Measurements from ENCODE around the gene UGT1A1.

GRCh38 chr2:233713262-233713615, 46.8 kb upstream of the UGT1A1 start:
- TF ChIP-seq SP1 (IDR thresholded peaks at IDR 0.05; ENCODE audit: low read depth) (no peak), POLR2AphosphoS5 (IDR thresholded peaks at IDR 0.05; ENCODE audit: low read depth, low read length) (no peak), POLR2A (IDR thresholded peaks at IDR 0.05; ENCODE audit: borderline replicate concordance, extremely low read depth, insufficient read depth, insufficient read length) (no peak), ZFX (IDR thresholded peaks at IDR 0.05) (no peak), REST (IDR thresholded peaks at IDR 0.05; ENCODE audit: low read depth) (no peak)
- TF ChIP-seq, protein P1, sequence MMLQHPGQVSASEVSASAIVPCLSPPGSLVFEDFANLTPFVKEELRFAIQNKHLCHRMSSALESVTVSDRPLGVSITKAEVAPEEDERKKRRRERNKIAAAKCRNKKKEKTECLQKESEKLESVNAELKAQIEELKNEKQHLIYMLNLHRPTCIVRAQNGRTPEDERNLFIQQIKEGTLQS (IDR thresholded peaks at IDR 0.05) = no peak
- TF ChIP-seq, protein P2, sequence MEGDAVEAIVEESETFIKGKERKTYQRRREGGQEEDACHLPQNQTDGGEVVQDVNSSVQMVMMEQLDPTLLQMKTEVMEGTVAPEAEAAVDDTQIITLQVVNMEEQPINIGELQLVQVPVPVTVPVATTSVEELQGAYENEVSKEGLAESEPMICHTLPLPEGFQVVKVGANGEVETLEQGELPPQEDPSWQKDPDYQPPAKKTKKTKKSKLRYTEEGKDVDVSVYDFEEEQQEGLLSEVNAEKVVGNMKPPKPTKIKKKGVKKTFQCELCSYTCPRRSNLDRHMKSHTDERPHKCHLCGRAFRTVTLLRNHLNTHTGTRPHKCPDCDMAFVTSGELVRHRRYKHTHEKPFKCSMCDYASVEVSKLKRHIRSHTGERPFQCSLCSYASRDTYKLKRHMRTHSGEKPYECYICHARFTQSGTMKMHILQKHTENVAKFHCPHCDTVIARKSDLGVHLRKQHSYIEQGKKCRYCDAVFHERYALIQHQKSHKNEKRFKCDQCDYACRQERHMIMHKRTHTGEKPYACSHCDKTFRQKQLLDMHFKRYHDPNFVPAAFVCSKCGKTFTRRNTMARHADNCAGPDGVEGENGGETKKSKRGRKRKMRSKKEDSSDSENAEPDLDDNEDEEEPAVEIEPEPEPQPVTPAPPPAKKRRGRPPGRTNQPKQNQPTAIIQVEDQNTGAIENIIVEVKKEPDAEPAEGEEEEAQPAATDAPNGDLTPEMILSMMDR (IDR thresholded peaks at IDR 0.05 in 2 of 3, conservative IDR thresholded peaks at IDR 0.05 in 1 of 3; ENCODE audit: borderline replicate concordance in 1 of 3, insufficient read depth in 1 of 3, low read depth in 2 of 3, low read length in 2 of 3) = no peak
